Neuronal stem cell (in vitro differentiated cells): ENCODE data around the gene LPP.

ENCODE experiments used
- DNase-seq: peaks from one replicate; pipeline ENCODE4 v3.0.0-alpha.2; 2013; ENCODE audit warnings: low spot score
- H2AFZ ChIP-seq: one replicate; pipeline ENCODE4 v1.6.1; 2013; ENCODE audit warnings: mild to moderate bottlenecking, low read length, inconsistent platforms
- H2AK5ac ChIP-seq: 2 replicates; pipeline ENCODE4 v1.6.1; 2013; ENCODE audit warnings: low read depth, mild to moderate bottlenecking, inconsistent platforms, low read length, moderate library complexity, mixed read lengths
- H2BK120ac ChIP-seq: 2 replicates; pipeline ENCODE4 v1.6.1; 2013; ENCODE audit warnings: low read depth, mild to moderate bottlenecking, inconsistent platforms, low read length, moderate library complexity, mixed read lengths
- H2BK12ac ChIP-seq: one replicate; pipeline ENCODE4 v1.6.1; 2013; ENCODE audit warnings: low read length, inconsistent platforms
- H2BK15ac ChIP-seq: 2 replicates; pipeline ENCODE4 v1.6.1; 2013; ENCODE audit warnings: mild to moderate bottlenecking, low read length, inconsistent platforms, mixed read lengths
- H2BK5ac ChIP-seq: one replicate; pipeline ENCODE4 v1.6.1; 2013; ENCODE audit warnings: inconsistent platforms, mild to moderate bottlenecking, low read length, moderate library complexity
- H3K14ac ChIP-seq: one replicate; pipeline ENCODE4 v1.6.1; 2013; ENCODE audit warnings: low read length, inconsistent platforms
- H3K18ac ChIP-seq: 2 replicates; pipeline ENCODE4 v1.6.1; 2013; ENCODE audit warnings: low read length, inconsistent platforms
- H3K23ac ChIP-seq: 2 replicates; pipeline ENCODE4 v1.6.1; 2013; ENCODE audit warnings: low read depth, mild to moderate bottlenecking, mixed read lengths, low read length, inconsistent platforms; ENCODE audit not compliant: poor library complexity
- H3K27ac ChIP-seq: replicated peaks from 3 replicates; pipeline ENCODE4 v1.5.1; 2013; ENCODE audit warnings: low read length, inconsistent platforms
- H3K27me3 ChIP-seq, 3 experiments: 2 replicates each; pipeline ENCODE4 v1.6.1; 2013; ENCODE audit warnings: low read length in 3 of 3, mild to moderate bottlenecking in 2 of 3, inconsistent platforms in 1 of 3, low read depth in 1 of 3, mixed read lengths in 1 of 3, moderate library complexity in 1 of 3; ENCODE audit not compliant: control insufficient read depth in 3 of 3, insufficient read depth in 3 of 3
- H3K36me3 ChIP-seq, 2 donors: replicated peaks in 1 of 2; 2 replicates each; pipeline ENCODE4 v1.6.1; 2013; ENCODE audit warnings: low read length in 2 of 2; ENCODE audit not compliant: control insufficient read depth in 2 of 2, insufficient read depth in 2 of 2
- H3K4ac ChIP-seq: 2 replicates; pipeline ENCODE4 v1.6.1; 2013; ENCODE audit warnings: inconsistent platforms, mild to moderate bottlenecking, low read length, moderate library complexity
- H3K4me1 ChIP-seq, 2 donors: 1 replicate in 1 of 2; 2 replicates in 1 of 2; pipeline ENCODE4 v1.6.1; 2013; ENCODE audit warnings: low read length in 2 of 2, low read depth in 1 of 2; ENCODE audit not compliant: control insufficient read depth in 2 of 2, insufficient read depth in 1 of 2
- H3K4me2 ChIP-seq: one replicate; pipeline ENCODE4 v1.6.1; 2013; ENCODE audit warnings: mild to moderate bottlenecking, low read length, inconsistent platforms; ENCODE audit not compliant: insufficient read depth, poor library complexity, severe bottlenecking
- H3K4me3 ChIP-seq, 2 donors: 2 replicates each; pipeline ENCODE4 v1.5.1; 2013; ENCODE audit warnings: low read length in 2 of 2, mild to moderate bottlenecking in 2 of 2, inconsistent platforms in 1 of 2, moderate library complexity in 1 of 2
- H3K79me1 ChIP-seq: one replicate; pipeline ENCODE4 v1.6.1; 2013; ENCODE audit warnings: low read depth, mild to moderate bottlenecking, inconsistent platforms, low read length, moderate library complexity
- H3K9ac ChIP-seq: one replicate; pipeline ENCODE4 v1.6.1; 2013; ENCODE audit warnings: mild to moderate bottlenecking, low read depth, low read length, inconsistent platforms; ENCODE audit not compliant: poor library complexity
- H3K9me3 ChIP-seq, 2 donors: replicated peaks in 1 of 2; 2 replicates each; pipeline versions ENCODE3 to v1.6.1; 2013; ENCODE audit warnings: low read length in 2 of 2, mild to moderate bottlenecking in 2 of 2, inconsistent platforms in 1 of 2, low read depth in 1 of 2, mixed read lengths in 1 of 2, moderate library complexity in 1 of 2; ENCODE audit not compliant: control insufficient read depth in 2 of 2, insufficient read depth in 1 of 2
- H4K8ac ChIP-seq: one replicate; pipeline ENCODE4 v1.6.1; 2013; ENCODE audit warnings: low read depth, mild to moderate bottlenecking, inconsistent platforms, low read length, moderate library complexity
- H4K91ac ChIP-seq: one replicate; pipeline ENCODE4 v1.6.1; 2013; ENCODE audit warnings: low read length, low read depth, mild to moderate bottlenecking, inconsistent platforms; ENCODE audit not compliant: poor library complexity
- WGBS, 2 donors: extraction: QIAGEN DNeasy Blood & Tissue Kit; methylation state at CpG; one replicate each; pipeline ENCODE4 v1.1.7; 2013; ENCODE audit warnings: missing lambda C conversion rate in 2 of 2, mixed read lengths in 1 of 2; ENCODE audit not compliant: insufficient read length in 2 of 2, insufficient replicate concordance in 1 of 2; ENCODE audit errors: extremely low coverage in 2 of 2; 5-methylcytosine and 5-hydroxymethylcytosine counted together

The LPP gene

DNA sequence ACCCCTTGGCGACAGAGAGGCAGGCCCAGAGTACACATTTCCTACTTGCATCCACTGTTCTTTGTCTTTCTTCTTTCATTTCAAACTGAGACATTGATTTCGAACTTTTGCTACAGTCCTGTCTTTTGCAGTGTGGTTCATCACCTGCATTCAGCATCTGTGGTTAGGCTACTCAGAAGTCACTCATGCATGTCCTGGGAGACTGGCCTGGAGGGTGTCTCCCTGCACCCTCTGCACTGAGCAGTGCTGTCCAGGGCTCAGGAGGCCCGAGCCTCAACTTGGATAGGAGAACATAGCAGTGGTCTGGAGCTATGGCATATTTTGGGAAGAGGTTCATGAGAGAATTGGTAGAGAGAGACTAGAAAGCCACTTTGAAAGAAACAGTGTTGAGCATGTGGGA, 777.6 kb downstream of the LPP start:
- Histone ChIP-seq H2AFZ (peak overlapping the region; percentile 47), H3K4me1 (peaks cover 0 to 2% of the 10 kb centered on the region in 2 donors), H2AK5ac (no peak overlapping the region), H3K14ac (no peak overlapping the region), H3K4me3 (peak overlapping the region in 1 of 2 donors; percentile 49), H3K9ac (no peak overlapping the region), H4K91ac (no peak overlapping the region), H3K4ac (no peak overlapping the region), H3K36me3 (no peaks in the 10 kb centered on the region), H2BK15ac (no peak overlapping the region), H2BK5ac (no peak overlapping the region), H3K23ac (no peak overlapping the region), H3K9me3 (no peaks in the 10 kb centered on the region), H2BK120ac (no peak overlapping the region), H3K27me3 (no peaks in the 10 kb centered on the region), H2BK12ac (no peak overlapping the region), H3K18ac (no peak overlapping the region), H4K8ac (no peak overlapping the region), H3K79me1 (no peaks in the 10 kb centered on the region), H3K27ac (no peak overlapping the region), H3K4me2 (no peak overlapping the region)
- no peak for DNase-seq
- no CpG with 5 or more reads among the region's 3 CpGs for WGBS, 2 donors

DNA sequence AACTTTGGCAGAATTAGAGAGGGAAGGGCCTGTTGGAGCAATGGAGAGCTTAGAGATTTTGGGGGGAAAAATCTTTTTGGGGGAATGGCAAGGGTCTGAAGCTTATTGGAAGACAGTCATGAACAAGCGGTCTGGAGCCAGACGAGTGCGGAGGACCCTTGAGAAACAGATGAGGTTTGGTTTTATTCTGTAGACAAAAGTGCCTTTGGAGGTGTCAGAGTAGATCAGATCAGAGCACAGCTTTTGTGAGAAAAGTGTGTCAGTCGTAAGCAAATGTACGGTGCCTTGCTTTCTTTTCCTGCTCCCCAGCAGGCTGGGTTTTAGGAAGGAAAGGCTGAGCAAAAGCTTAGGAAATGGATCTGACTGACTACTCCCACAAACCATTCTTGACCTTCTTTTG, 781.0 kb downstream of the LPP start:
- Histone ChIP-seq H3K4ac (no peak overlapping the region), H3K4me3 (no peak overlapping the region), H2BK15ac (no peak overlapping the region), H4K91ac (no peak overlapping the region), H3K23ac (no peak overlapping the region), H2BK12ac (no peak overlapping the region), H3K18ac (no peak overlapping the region), H3K27ac (no peak overlapping the region), H2BK5ac (no peak overlapping the region), H2AFZ (no peak overlapping the region), H3K36me3 (no peaks in the 10 kb centered on the region), H4K8ac (no peak overlapping the region), H3K79me1 (no peaks in the 10 kb centered on the region), H3K9me3 (no peaks in the 10 kb centered on the region), H3K9ac (no peak overlapping the region), H2AK5ac (no peak overlapping the region), H2BK120ac (no peak overlapping the region), H3K14ac (no peak overlapping the region), H3K4me2 (no peak overlapping the region), H3K27me3 (no peaks in the 10 kb centered on the region), H3K4me1 (peaks cover 0 to 4% of the 10 kb centered on the region in 2 donors)
- WGBS, 2 donors = no CpG with 5 or more reads among the region's 5 CpGs
- no peak for DNase-seq

DNA sequence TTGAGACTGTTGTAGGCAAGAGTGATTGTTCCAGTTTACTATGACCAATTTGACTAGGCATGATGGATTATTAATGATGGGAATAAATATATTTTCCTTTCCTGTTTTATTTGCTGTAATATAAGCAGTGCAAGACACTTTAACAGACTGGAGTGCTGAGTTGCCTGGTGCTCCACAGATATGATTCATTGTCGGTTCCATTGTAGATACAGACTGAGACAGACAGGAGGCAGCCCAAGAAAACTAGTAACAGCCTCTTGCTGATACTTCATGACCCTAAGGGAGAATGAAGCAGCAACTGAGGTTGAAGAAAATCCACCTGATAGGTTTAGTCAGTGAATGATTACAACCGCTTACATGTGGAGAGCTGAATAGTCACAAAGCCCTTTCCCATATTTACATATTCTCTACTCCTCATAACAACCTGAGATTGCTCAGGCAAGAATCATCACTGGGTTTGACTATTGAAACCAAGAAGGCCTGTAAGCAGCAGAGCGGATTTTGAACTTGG, 782.7 kb downstream of the LPP start:
- H3K27me3 ChIP-seq = no peaks in the 10 kb centered on the region
- H3K9me3 ChIP-seq = no peaks in the 10 kb centered on the region
- H4K8ac ChIP-seq = no peak overlapping the region
- no peak overlapping the region for H3K4ac ChIP-seq
- WGBS, 2 donors = no CpG with 5 or more reads among the region's 3 CpGs
- H3K4me3 ChIP-seq = no peak overlapping the region
- peaks cover 0 to 4% of the 10 kb centered on the region in 2 donors for H3K4me1 ChIP-seq
- H3K27ac ChIP-seq = no peak overlapping the region
- H3K23ac ChIP-seq = no peak overlapping the region
- H3K18ac ChIP-seq = no peak overlapping the region
- H3K36me3 ChIP-seq = no peaks in the 10 kb centered on the region
- no peak for DNase-seq
- H4K91ac ChIP-seq = no peak overlapping the region
- no peak overlapping the region for H2BK120ac ChIP-seq
- no peak overlapping the region for H2AFZ ChIP-seq
- H3K79me1 ChIP-seq = no peaks in the 10 kb centered on the region
- H3K4me2 ChIP-seq = no peak overlapping the region
- H3K9ac ChIP-seq = no peak overlapping the region
- H2BK5ac ChIP-seq = no peak overlapping the region
- no peak overlapping the region for H3K14ac ChIP-seq
- H2BK15ac ChIP-seq = no peak overlapping the region
- H2BK12ac ChIP-seq = no peak overlapping the region
- H2AK5ac ChIP-seq = no peak overlapping the region

DNA sequence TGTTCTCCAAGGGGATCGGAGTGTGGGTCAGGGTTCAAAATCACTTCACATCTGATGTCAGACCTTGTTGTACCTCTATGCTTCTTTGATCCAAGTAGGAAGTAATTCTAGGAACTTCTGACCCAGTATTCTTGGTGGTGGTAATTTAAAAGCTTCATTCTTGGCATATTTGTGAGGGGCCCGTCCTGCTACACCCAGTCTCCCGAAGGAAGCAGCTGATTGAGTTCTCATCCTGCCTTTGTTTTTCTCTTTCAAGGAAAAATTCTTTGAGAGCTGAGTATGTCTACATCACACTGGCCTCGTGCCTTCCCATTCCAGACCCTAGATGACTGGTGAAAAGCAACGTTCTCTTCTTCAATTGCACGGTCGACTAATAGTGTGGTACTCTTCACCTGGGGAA, 783.4 kb downstream of the LPP start:
- H3K9me3 ChIP-seq = no peaks in the 10 kb centered on the region
- H4K8ac ChIP-seq = no peak overlapping the region
- no peak overlapping the region for H3K4ac ChIP-seq
- H4K91ac ChIP-seq = no peak overlapping the region
- no peak for DNase-seq
- H3K9ac ChIP-seq = no peak overlapping the region
- no peaks in the 10 kb centered on the region for H3K27me3 ChIP-seq
- no peak overlapping the region for H3K23ac ChIP-seq
- no peak overlapping the region for H2AK5ac ChIP-seq
- no peak overlapping the region for H3K18ac ChIP-seq
- no CpG with 5 or more reads among the region's 7 CpGs for WGBS, 2 donors
- H2BK12ac ChIP-seq = no peak overlapping the region
- H2BK120ac ChIP-seq = no peak overlapping the region
- H2BK5ac ChIP-seq = no peak overlapping the region
- no peaks in the 10 kb centered on the region for H3K79me1 ChIP-seq
- H3K4me1 ChIP-seq = peaks cover 0 to 4% of the 10 kb centered on the region in 2 donors
- no peak overlapping the region for H3K4me2 ChIP-seq
- H3K36me3 ChIP-seq = no peaks in the 10 kb centered on the region
- H2AFZ ChIP-seq = no peak overlapping the region
- H3K4me3 ChIP-seq = no peak overlapping the region
- H3K27ac ChIP-seq = no peak overlapping the region
- no peak overlapping the region for H2BK15ac ChIP-seq
- no peak overlapping the region for H3K14ac ChIP-seq
